Measurements from ENCODE around the gene TMPRSS15.

GRCh38 chr21:18268906-18269305 lies 134.7 kb downstream of the TMPRSS15 start:
- TF ChIP-seq CTCF (IDR thresholded peaks at IDR 0.05; ENCODE audit: low read length) (no peak), EZH2 (IDR thresholded peaks at IDR 0.05; ENCODE audit: borderline replicate concordance, low read length) (no peak)

Data from OCI-LY1 (cell line).